SK-N-MC (cell line): ENCODE results near the gene CACNG4.

Source experiments
- DNase-seq: peaks from one replicate; pipeline ENCODE4 v3.0.0-alpha.2; 2011; ENCODE audit warnings: low read depth, low spot score
- H3K27ac ChIP-seq: fragments of 200-600 bp; sonication (generic); 2 replicates; pipeline ENCODE4 v1.5.1; 2016; ENCODE audit warnings: mixed run types
- H3K36me3 ChIP-seq: fragments of 200-600 bp; sonication (generic); 2 replicates; pipeline ENCODE4 v1.6.1; 2017; ENCODE audit warnings: antibody characterized with exemption, low read length, mixed read lengths; ENCODE audit not compliant: insufficient read depth
- H3K4me3 ChIP-seq: fragments of 200-600 bp; sonication (generic); 2 replicates; pipeline ENCODE4 v1.5.1; 2016
- H3K9ac ChIP-seq: fragments of 200-600 bp; sonication (generic); 2 replicates; pipeline ENCODE4 v1.8.0; 2017; ENCODE audit warnings: mixed run types, mixed read lengths; ENCODE audit not compliant: insufficient read length
- H3K9me3 ChIP-seq: fragments of 200-600 bp; sonication (generic); 2 replicates; pipeline ENCODE4 v1.6.1; 2017; ENCODE audit warnings: low read depth, mild to moderate bottlenecking, antibody characterized with exemption, low read length, moderate library complexity, mixed read lengths
- EZH2 ChIP-seq: fragments of 200-600 bp; sonication (generic); IDR thresholded peaks from one replicate; pipeline ENCODE4 v1.6.1; 2017; ENCODE audit warnings: antibody characterized with exemption
- FOXP2 ChIP-seq: optimal IDR thresholded peaks from 2 replicates; pipeline ENCODE3; 2011; ENCODE audit warnings: mild to moderate bottlenecking, moderate library complexity; ENCODE audit not compliant: insufficient read depth; ENCODE audit errors: extremely low read length, control extremely low read depth
- POLR2AphosphoS5 ChIP-seq: IDR thresholded peaks from 2 replicates; pipeline ENCODE4 v1.6.1; 2012; ENCODE audit warnings: mild to moderate bottlenecking, low read depth, low read length, borderline replicate concordance

CACNG4 gene

DNA sequence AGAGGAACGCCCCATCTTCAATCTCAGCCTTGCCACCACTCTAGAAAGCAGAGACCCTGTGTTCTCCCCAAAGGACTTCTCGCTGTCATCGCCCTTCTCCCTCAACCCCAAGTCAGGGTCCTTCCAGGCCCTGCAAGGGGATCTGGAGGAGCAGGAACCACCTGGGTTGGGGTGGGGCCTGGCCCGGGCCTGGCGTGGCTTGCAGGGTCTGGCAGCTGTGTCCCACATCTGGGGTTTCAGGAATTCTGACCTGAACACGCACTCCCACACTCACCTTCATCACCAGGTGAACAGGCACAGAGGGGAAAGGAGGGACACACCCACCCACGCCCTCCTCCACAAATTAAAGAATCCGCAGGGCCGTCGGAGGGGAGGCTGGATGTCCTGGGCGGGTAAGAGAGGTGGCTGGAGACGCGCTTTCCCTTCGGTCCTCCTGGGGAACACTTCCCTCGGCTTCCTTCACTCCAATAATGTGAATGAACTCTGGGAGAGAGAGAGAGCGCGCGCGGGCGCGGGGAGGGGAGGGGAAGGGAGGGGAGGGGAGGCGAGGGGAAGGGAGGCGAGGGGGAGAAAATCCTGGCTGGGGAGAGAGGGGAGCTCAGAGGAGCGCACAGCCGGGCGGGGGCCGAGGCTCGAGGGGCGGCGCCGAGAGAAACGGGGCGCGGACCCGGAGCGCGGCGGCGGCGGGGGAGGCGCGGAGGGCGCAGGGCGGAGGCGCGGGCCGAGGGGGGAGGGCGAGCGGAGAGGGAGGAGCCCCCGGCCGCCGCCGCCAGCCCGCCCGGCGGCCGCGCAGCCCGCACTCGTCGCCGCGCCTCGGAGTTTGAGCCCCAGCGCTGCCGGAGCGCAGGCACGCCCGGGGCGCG, at the start of gene CACNG4:
Gene CACNG4, plus strand, starts transcription at position 799 of the 863 bp plus-strand sequence. CDS start 205 bp downstream, outside the sequence.
- Histone ChIP-seq H3K9me3 (no peaks in the 10 kb centered on the region), H3K27ac (no peak within 1 kb of the TSS), H3K4me3 (peak within 1 kb of the TSS; percentile 81), H3K9ac (no peak within 1 kb of the TSS), H3K36me3 (no peaks in the 10 kb centered on the region)
- DNase-seq, result no peak
- TF ChIP-seq EZH2 (no peak), FOXP2 (no peak), POLR2AphosphoS5 (no peak)

DNA sequence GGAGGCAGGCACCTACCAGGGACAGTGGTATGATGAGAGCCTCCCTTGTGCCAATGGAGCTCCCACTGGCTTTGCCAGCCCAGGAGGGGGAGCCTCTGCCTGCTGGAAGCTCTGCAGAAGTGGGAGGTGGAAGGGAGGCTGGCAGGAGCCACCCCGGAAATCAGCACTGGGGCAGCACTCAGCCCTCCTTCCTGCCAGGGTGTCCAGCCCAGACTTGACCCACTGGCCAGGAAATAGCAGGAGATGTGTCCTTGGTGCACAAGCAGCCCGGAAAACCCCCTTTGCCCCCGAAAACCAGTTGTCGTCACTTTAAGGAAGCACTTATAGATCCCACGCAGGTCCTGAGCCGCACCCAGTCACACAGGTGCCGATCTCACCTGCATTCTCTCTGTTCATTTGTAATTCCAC, 49.3 kb upstream of the CACNG4 start:
- Histone ChIP-seq H3K27ac (no peak overlapping the region), H3K4me3 (no peak overlapping the region)
- TF ChIP-seq POLR2AphosphoS5 (no peak), FOXP2 (no peak), EZH2 (no peak)

DNA sequence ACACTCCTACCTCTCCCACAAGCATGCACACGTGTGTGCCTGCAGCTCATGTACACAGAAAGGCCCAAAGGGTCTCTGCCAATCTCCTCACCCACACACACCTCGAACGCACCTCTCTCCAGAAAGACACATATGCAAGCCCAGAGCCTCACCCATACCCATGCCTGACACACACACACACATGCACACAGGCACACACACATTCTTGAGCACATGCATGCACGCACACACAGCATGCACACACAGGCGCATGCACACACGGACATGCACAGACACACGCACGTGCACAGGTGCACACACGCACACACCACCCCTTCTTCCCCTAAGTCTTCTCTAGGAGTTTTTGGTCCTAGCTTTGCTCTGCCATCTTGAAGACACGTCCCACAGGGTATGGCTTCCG, 48.7 kb upstream of the CACNG4 start:
- TF ChIP-seq EZH2 (no peak), POLR2AphosphoS5 (no peak), FOXP2 (no peak)
- Histone ChIP-seq H3K9me3 (no peaks in the 10 kb centered on the region), H3K9ac (no peak overlapping the region), H3K36me3 (no peaks in the 10 kb centered on the region), H3K4me3 (no peak overlapping the region), H3K27ac (no peak overlapping the region)
- no peak for DNase-seq

More for the DNA sequence above, 49.3 kb upstream of the CACNG4 start:
- no peak for DNase-seq
- Histone ChIP-seq H3K9ac (no peak overlapping the region), H3K9me3 (no peaks in the 10 kb centered on the region), H3K36me3 (no peaks in the 10 kb centered on the region)

DNA sequence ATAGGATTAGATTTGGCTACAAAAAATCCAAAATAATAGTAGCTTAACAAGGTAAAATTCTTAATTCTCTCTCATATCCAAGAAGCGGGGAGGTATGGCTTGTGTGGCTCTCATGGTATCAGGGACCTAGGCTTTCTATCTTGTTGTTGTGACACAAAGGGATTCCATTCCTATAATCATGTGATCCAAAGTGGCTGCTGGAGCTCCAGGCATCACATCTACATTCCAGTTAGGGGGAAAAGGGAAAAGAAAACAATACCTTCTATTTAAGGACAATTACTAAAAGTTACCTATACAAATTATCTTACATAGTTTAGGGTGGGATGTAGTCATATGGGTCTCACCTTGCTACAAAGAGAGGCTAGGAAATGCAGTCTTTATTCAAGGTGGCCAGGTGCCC, 47.6 kb upstream of the CACNG4 start:
- H3K4me3 ChIP-seq, result no peak overlapping the region
- no peak overlapping the region for H3K9ac ChIP-seq
- no peaks in the 10 kb centered on the region for H3K36me3 ChIP-seq
- no peaks in the 10 kb centered on the region for H3K9me3 ChIP-seq
- H3K27ac ChIP-seq, result no peak overlapping the region
- no peak for DNase-seq
- TF ChIP-seq POLR2AphosphoS5 (no peak), EZH2 (no peak), FOXP2 (no peak)

DNA sequence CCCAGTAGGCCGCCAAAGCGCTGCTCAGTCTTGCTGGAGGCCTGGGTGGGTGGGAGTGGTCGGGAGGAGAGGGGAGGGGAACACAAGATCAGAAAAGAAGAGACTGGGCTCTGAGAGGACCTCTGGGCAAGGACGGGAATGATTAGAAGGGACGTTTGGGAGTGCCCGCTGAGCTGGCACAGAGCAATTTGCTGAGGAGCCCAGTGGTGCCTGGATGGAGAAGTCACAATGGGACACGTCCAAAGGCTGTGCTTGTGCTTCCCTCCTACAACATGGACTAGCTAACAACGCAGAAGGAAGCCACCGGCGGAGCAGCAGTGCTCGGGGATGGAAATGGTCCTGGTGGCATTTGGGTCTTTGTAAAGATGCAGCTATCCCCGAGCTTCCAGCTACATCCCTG, 45.6 kb upstream of the CACNG4 start:
- no peak for DNase-seq
- TF ChIP-seq FOXP2 (no peak), POLR2AphosphoS5 (no peak), EZH2 (no peak)
- Histone ChIP-seq H3K36me3 (no peaks in the 10 kb centered on the region), H3K9ac (no peak overlapping the region), H3K27ac (no peak overlapping the region), H3K9me3 (no peaks in the 10 kb centered on the region), H3K4me3 (no peak overlapping the region)

DNA sequence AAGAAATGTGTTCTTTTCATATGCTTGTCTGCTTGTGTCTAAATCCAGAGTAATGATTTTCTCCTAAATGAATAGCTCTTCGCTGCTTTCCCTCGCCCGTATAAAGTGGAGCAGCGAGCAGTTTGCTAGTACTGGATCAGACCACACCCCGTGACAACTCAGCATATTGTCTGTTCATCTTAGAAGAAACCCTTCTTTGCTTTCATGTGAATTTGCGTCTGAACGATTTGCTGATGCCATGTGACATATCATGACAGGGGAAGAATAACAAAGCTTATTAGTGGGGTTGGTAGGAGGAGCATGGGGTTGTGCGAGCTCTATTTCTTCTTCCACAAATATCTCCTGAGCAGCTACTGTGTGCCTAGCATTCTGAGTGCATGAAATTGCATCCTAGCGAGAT, 44.1 kb upstream of the CACNG4 start:
- Histone ChIP-seq H3K4me3 (no peak overlapping the region), H3K9ac (no peak overlapping the region), H3K27ac (no peak overlapping the region), H3K9me3 (no peaks in the 10 kb centered on the region), H3K36me3 (no peaks in the 10 kb centered on the region)
- no peak for DNase-seq
- TF ChIP-seq POLR2AphosphoS5 (no peak), EZH2 (no peak)

DNA sequence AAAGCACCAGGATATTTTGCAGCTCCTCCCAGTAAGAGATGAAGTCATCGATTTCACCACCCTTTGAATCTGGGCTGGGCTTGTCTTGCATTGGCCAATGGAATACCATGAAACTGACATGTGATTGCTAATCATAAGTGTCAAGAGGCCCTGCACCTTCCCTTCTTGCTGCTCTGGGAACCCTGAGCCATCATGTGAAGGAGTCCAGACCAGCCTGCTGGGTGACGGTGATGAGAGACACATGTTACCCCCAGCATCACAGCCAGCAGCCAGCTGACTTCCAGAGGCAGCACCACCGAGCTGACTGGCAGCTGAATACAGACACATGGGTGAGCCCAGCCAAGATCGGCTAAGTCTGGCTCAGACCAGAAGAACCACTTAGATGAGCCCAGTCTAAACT, 43.6 kb upstream of the CACNG4 start:
- Histone ChIP-seq H3K9ac (no peak overlapping the region), H3K4me3 (no peak overlapping the region), H3K36me3 (no peaks in the 10 kb centered on the region), H3K9me3 (no peaks in the 10 kb centered on the region), H3K27ac (no peak overlapping the region)
- TF ChIP-seq POLR2AphosphoS5, result no peak
- no peak for TF ChIP-seq FOXP2
- no peak for TF ChIP-seq EZH2
- no peak for DNase-seq

DNA sequence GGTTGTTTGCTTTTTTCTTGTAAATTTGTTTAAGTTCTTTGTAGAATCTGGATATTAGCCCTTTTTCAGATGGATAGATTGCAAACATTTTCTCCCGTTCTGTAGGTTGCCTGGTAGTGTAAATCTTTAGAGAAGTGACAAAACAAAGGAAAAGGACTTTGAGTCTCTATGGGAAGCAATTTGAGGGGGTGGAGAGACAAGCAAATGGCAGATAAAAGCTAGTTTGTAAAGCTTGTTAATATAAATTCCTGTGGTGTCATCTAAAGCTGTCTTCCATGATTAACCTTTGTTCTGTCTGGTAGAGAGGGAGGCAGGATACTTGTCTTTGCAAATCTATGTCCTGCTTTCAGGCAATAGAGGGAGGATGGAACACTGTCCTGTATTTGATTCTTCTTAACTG, 40.6 kb upstream of the CACNG4 start:
- TF ChIP-seq FOXP2 (no peak), EZH2 (no peak), POLR2AphosphoS5 (no peak)
- no peak for DNase-seq
- Histone ChIP-seq H3K4me3 (no peak overlapping the region), H3K9ac (no peak overlapping the region), H3K27ac (no peak overlapping the region), H3K9me3 (no peaks in the 10 kb centered on the region), H3K36me3 (no peaks in the 10 kb centered on the region)

DNA sequence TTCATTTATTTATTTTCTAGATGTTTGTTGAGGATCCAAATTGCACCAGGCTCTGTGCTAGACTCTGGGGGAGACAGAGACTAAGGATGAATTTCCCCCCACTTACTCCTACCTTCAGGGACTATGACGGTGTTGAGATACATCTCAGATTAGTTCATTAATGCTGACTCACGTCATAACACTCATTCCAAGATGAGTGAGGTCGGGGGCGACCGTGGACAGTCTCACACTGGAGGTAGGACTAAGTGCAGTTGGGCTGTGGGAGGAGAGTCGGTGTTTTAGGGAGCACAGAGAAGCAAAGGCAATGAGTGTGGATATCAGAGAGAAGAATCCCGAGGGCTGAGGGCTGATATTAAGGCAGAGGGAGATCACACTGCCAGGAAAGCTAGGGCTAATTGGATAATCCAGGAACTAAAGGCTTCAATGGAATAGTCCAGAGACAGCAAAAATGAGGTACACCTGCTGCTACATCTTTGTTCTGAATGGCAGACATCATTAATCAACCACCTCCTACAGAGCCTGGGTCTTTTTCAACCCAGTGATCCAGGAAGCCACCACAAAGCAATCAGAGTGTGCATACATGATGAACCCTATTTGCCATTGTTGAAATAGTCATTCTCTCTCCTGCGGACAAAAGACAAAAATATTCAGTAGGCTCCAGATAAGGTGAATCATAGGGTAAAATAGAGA, 38.6 kb upstream of the CACNG4 start:
- DNase-seq, result no peak
- Histone ChIP-seq H3K27ac (no peak overlapping the region), H3K9ac (no peak overlapping the region), H3K4me3 (no peak overlapping the region), H3K36me3 (no peaks in the 10 kb centered on the region), H3K9me3 (no peaks in the 10 kb centered on the region)
- TF ChIP-seq FOXP2, result no peak
- no peak for TF ChIP-seq POLR2AphosphoS5
- no peak for TF ChIP-seq EZH2
